SH-SY5Y (cell line): ENCODE results near the gene PIK3CA.

ENCODE experiments used
- GATA2 ChIP-seq: IDR thresholded peaks from 2 replicates; pipeline ENCODE4 v1.6.1; 2011; ENCODE audit warnings: mild to moderate bottlenecking, low read depth, low read length
- GATA3 ChIP-seq: IDR thresholded peaks from 2 replicates; pipeline ENCODE4 v1.6.1; 2011; ENCODE audit warnings: low read depth, mild to moderate bottlenecking, low read length, moderate library complexity

DNA sequence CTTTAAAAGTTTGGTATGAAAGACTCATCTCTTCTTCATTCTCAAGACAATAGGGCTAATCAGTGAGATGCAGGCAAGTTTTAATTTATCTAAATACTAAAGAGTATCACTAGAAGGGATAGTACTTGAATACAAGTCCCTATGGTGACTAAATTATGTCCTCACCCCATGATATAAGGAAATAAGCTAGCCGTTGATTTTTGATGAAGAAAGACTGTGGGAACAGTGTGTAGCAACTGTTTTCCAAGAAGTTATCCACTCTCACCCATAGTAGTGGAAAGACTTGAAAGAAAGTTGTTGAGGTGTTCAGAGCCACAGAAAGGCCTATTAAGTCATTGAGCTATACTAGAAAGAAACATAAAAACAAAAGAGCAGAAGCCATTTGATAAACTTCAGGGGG lies 36.7 kb downstream of the PIK3CA start:
- no peak for TF ChIP-seq GATA2
- no peak for TF ChIP-seq GATA3
